Measurements from ENCODE around the gene EIF2AK2.
A peak's percentile ranks its signal among the peaks of the same experiment; 100 is the strongest.

EIF2AK2 gene

DNA sequence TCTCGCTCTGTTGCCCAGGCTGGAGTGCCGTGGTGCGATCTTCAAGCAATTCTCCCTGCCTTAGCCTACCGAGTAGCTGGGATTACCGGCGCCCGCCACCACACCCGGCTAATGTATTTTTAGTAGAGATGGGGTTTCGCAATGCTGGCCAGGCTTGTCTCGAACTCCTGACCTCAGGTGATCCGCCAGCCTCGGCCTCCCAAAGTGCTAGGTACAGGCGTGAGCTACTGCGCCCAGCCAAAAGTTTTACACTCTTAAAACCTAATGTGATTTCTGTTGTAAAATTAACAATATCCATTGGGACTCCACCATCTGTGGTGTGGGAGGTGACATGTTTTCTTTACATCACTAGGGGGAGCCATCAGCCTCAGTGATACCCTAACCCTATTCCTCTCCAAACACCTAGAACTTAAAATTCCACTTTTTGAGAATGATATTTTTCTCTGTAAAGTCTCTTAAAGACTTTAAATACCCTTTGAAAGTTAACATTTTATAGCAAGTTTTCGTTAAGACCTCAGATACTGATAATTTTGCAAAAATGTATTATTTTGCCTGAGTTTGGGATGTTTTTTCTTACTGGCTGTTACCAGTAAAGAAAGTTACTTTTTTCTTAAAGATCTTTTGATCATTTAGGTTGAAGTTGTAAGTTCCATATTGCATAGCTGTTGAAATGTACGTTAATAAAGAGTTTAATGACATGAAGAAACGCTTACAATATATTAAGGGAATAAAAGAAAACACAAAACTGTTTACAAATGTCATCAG, 11.6 kb upstream of the EIF2AK2 start:
- no peak for DNase-seq

DNA sequence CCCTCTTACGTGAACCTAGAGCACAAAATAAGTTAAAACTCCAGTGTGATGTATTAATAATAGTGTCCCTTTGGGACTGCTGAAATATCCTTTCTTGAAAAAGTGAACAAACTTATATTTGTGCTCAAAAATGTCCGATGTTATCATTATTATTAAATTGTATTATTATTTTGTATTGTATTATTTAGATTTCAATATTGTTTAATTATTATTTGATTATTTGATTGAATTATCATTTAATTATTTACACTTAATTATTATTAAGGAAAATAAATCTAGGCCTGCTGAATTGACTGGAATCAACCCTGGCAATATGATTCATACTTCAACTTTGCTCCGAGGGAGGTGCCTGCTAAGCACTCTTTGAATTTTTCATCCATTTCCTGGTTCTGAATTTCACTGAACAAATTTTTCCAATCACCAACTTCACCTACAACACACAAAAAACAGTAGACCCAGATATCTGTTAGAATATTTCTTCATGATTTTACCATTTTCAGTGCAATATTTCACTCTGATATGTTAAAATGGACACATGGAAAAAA, 10.9 kb upstream of the EIF2AK2 start:
- no peak for DNase-seq

GRCh38 chr2:37164757-37165156, 8.0 kb upstream of the EIF2AK2 start:
- DNase-seq, result no peak

DNA sequence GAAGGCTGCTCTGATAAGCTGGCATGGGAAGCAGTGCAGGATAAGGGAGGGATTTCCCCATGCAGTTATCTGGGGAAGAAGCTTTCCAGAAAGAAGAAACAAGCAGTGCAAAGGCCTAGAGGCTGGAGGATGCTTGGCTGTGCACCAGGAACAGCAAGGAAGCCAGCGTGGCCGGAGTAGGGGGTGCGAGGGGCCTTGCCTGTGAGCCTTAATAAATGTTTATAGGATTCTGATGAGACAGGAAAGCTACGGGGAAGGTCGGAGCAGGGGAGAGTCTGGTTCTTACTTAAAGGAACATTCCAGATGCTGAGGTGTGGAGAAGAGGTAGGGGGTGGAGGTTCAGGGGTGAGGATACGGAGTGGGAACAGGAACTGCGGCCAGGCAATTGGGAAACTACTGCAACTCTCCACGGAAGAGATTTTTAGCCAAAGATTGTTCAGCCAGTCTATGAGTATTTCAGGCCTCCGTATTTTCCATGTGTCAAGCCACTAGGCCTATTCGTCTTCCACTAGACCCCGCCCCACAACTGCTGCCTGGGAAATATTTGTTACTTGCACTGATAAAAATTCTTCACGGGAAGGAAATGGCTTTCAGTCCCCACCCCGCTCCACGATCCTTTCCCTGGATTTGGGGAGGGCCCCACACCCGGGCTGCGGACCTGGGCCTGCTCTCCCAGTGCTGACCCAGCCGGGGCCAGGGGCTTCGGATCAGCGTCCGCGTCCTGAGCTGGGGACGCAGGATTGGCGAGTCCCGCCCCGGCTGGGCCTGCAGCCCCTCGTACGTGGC, 516 bp downstream of the EIF2AK2 start:
- DNase-seq, result peak; percentile 75

DNA sequence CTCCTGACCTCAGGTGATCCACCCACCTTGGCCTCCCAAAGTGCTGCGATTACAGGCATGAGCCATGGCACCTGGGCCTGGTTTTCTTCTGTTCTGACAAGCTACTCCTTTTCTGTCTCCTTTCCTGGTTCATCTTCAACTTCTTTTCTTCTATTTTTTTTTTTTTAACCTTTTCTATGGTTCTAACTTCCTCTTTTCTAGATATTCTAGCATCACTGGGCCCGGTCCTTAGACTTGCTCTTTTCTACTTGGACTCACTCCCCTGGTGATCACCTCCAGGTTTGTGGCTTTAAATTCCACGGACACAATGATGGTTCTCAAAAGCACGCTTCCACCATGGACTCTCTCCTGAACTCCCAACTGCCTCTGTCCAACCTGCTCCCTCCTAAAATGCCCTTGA, 2.0 kb downstream of the EIF2AK2 start:
- no peak for DNase-seq

DNA sequence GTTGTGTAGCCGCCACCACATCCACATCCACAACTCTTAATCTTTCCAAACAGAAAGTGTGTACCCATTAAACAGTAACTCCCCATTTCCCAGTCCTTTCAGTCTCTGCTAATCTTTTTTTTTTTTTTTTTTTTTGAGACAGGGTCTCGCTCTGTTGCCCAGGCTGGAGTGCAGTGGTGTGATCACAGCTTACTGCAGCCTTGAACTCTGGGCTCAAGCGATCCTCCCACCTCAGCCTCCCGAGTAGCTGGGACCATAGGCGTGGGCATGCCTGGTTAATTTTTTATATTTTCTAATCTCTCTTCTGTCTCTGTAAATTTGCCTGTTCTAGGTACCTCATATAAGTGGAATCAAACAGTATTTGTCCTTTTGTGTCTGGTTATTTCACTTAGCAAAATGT, 3.6 kb downstream of the EIF2AK2 start:
- no peak for DNase-seq

DNA sequence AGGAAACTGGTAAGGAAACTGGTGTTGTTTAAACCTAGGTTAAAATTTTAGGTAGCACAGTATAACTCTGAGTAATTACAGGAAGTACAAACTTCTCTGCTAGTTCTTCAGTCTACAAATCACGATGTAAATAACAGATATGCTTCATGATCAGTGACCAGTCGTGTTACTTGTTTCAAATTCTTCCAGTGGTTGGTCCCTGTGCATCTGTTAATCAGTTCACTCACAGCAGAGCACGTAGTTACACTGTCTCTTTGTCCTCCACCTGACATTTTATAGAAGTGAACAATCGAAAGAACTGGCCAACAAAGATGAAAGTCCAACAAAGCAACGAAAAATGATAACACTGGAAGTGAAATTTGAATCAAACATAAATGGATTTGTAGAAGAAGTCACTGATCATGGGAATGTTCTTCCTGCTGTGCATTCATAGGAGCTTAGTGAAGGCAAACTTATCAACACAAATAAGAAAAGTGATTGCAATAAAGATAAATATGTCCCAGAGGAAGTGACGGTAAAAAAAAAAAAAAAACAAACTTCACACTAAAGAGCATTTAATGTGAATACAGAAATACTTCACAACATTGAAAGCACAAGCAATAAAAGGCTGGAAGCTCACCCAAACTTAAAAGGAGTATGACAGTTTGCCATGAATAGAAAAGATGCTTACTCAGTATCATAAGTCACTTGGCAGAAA, 7.0 kb downstream of the EIF2AK2 start:
- DNase-seq, result no peak

DNA sequence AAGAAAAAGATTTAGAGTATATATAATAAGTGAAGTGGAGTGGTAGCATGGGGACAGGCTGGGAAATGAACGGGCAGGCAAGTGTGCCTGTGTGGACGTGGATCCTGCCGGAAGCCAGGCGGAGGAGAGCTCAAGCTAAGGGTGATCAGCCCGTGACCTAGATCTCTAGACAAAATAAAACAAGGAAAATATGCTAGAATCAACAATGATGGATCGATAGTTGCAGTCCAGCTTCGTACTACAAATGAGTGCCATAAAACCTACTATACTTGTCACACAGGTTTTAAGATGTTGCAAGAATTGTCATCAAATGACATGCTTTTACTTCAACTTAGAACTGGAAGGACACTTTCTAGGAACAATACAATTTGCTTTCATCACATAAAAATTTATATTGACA, 8.5 kb downstream of the EIF2AK2 start:
- DNase-seq, result no peak

GRCh38 chr2:37146062-37146461, 10.7 kb downstream of the EIF2AK2 start:
- DNase-seq, result no peak

GRCh38 chr2:37143974-37144373, 12.8 kb downstream of the EIF2AK2 start:
- no peak for DNase-seq

DNA sequence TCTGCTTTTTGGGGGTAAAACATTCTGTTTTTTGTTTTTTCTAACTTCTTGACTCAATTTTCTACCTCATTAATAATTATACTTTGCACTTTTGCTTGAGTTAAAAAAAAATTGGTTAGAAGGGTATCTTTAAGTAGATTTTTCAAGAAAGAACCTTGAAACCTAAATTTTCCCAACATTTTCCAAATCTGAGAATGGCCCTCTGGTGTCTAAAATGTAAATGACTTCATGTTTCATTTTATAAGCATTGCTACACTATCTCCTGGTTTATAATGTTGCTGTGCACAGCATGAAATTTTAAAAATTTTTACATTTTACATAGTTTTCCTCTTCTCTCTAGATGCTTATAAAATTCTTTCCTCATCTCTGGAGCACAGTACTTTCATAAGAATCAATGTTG, 14.2 kb downstream of the EIF2AK2 start:
- no peak for DNase-seq

DNA sequence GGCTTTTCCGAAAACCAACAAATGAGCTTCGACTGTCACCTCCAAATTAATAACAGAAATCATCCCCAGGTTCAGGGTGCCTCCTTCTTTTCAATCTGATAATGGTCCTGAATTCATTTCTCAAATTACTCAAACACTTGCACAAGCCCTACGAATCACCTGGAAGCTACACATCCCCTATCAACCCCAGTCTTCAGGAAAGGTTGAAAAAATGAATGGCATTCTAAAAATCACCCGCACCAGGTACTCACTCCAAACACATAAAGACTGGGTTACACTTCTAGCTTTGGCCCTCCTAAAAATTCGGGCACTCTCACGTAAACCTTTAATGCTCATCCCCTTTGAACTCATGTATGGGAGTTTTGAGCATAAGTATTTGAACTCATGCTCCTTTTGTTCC, 23.9 kb downstream of the EIF2AK2 start:
- DNase-seq, result no peak

GRCh38 chr2:37125416-37125815, 31.4 kb downstream of the EIF2AK2 start:
- no peak for DNase-seq

DNA sequence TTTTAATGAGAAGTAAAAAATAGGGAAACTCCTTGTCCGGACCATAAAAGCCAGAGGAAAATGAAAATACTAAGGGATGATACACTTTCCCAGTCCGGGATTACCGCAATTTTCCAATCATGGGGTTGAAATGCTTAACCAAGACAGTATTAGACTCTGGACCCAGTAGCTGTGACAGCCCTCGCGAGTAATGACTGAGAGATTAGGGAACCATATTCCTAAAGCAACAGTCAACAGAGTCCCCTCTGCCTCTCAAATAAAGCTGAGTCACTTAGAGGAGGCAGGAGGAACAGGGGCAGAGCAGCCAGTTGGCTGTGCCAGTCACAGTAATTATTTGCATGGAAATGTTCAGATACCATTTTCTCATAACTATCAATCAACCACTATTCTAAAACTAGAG, 37.6 kb downstream of the EIF2AK2 start:
- DNase-seq, result no peak

DNA sequence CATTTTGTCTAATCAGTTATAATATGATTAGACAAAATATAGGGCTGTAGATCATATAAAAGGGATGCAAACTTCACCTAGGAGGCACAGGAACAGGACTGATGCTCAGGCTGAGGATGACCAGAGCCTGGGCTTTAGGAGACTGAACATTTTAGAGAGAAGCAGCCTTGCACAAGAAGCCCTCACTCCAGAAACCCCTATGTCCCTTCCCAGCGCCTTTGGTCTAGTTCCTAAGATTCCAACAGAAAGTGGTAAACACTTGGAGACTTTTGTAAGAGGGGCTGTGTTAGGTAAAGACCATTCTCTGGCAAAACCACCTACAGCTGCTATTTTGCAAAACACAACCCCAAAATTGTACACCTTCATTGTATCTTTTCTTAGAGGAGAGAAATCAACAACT, 39.2 kb downstream of the EIF2AK2 start:
- DNase-seq, result no peak

- no peak for DNase-seq
These were observed 44.8 kb downstream of the EIF2AK2 start for GRCh38 chr2:37111958-37112357.

DNA sequence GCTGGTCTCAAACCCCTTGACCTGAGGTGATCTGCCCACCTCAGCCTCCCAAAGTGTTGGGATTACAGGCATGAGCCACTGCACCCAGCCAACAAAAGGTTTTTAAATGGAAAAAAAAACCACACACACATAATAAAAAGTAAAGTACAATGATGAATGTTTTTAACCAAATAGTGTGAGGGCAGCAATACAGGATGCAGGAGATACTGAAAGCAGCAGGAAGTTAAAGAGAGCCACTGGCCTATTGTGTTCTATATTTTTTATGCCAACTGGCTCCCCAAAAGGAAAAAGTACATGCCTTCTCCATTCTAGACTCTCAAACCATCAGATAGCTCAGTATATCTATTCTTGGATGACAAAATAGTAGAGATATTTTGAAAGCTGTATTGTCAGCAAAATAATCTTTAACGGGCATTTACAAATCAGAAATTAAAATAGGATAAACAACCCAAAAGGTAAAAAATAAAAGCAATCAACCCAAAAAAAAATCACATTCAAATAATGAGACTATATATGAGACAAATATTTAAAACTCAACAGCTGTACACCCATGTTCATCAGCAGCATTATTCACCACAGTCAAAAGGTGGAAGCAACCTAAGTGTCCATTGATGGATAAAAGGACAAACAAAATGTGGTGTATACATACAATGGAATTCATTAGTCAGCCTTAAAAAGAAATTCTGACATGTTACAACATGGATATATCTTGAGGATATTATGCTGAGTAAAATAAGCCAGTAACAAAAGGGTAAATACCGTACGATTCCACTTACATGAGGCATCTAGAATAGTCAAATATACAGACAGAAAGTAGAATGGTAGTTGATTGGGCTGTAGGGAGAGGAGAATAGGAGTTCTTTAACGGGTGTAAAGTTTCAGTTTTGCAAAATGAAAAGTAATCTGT, 46.2 kb downstream of the EIF2AK2 start:
- no peak for DNase-seq

DNA sequence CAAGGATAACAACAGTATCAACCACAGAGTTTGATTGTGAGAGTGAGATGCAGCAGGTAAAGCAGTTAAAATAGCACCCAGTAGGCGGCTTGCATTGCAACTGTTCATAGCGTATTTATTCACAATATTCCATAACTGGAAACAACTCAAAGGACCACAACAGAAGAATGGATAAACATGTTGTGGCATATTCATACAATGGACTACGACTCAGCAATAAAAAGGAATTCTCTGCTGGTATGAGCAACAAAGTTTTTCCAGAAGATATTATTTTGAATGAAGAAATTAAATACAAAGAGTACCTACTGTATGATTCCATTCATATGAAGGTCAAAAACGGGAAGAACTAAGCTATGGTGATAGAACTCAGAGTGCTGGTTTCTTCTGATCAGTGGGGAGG, 47.3 kb downstream of the EIF2AK2 start:
- DNase-seq, result no peak

- DNase-seq, result no peak
These were observed 51.6 kb downstream of the EIF2AK2 start for GRCh38 chr2:37105150-37105549.

GRCh38 chr2:37104178-37104577, 52.6 kb downstream of the EIF2AK2 start:
- DNase-seq, result no peak

GRCh38 chr2:37102588-37102987, 54.2 kb downstream of the EIF2AK2 start:
- no peak for DNase-seq

GRCh38 chr2:37100054-37100453, 56.7 kb downstream of the EIF2AK2 start:
- DNase-seq, result no peak
